ENCODE data around the gene HYDIN.
"Not testable (repeated sequence)": the region's sequence is repeated elsewhere in the genome, so short reads cannot be mapped to it uniquely, and the experiment has no call there.

Gene HYDIN

DNA sequence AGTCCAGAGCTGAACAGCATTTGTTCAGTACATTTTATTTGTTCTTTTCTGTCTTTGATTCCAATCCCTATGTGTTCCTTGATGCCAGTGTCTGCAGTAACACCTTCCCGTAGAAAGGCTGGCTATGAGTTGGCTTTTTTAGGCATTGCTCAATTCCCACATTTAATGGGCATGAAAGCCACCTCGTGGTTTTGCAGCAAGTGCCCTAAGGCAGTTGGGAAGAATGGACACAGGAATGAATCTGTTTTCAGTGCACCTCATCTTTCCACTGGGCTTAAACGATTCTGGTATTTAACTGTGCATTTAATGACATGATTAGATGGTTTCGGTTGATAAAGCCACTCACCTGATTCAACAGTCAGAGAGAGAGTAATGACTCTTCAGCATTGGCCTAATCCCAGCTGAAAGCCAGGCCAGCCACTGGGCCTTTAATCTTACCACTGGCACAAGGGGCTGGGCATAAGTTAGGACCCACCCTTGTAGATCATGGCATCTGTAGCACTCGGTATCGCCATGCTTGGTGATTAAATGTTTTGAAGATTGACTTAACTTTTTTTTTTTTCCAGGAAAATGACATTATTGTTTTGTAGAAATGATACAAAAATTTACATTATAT lies 211.3 kb downstream of the HYDIN start:
- not testable (repeated sequence) for DNase-seq (ENCODE audit: extremely low spot score, insufficient read length, low read depth); FAIRE-seq

DNA sequence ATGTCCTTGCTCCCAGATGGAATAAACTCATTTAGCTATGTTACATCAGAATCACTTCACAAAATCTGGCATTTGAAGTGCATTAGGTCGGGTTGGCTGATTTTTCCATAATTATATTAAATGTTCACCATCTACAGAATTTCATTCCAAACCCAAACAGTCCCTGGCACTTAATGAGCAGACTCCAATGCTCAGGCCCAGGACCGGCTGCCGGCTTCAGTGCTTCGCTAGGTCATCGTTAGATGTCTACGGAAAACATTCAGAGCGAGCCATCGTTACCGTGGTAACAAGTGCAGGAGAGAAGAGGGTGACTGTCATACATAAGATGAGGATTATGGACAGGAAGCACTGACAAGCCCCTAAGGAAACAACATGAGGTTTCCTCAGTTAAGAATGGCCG lies 215.1 kb downstream of the HYDIN start:
- DNase-seq (ENCODE audit: extremely low spot score, insufficient read length, low read depth); FAIRE-seq: not testable (repeated sequence)

DNA sequence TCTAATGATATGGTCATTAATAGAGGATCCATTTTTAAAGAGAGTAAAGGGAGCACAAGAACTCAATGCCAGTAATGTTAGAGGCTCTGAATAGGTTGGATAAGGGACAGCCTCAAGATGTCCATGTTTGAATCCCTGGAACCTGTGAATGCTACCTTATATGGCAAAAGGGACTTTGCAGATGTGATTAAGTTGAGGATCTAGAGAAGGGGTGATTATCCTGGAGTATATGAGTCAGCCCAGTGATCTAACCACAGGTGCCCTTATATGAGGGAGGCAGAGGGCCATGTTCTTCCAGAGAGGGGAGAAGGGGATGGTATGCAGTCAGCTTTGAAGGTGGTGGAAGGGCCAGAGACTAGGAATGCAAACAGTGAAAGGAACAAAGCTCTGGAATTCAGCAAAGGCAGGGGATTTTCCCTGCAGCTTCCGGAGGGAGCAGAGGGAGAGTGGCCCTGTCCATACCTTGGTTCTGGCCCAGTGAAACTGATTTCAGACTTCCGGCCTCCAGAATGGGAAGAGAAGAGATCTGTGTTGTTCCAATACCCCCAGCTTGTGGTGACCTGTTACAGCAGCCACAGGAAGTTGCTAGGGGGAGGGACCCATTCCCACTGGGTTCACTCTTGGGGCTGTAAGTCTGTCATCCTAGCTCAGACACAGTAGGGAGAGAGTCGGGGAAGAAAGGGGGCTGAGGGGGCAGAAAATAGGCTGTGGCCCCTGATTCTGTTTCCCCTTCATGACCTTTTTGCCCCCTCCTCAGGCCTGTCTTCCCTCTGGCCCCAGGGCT lies 220.9 kb downstream of the HYDIN start:
- FAIRE-seq; DNase-seq (ENCODE audit: extremely low spot score, insufficient read length, low read depth): not testable (repeated sequence)

DNA sequence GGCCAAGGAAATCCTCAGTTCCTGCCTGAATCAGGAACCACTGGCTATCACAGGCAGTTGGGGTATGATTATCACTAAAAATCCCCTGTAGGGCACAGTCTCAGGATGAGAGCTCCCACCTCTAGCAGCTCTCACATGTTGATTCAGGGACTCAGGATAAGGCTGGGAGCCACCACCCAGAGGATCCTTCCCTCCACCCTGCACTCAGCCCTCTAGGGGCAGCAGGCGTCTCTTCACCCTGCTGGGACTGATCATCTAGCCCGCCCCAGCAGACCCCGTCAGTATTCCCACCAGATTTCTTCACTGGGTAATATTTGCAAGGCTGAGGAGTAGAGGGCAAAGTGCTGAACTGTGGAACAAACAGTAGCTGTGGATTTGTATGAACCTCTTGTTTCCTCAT lies 224.0 kb downstream of the HYDIN start:
- not testable (repeated sequence) for FAIRE-seq; DNase-seq (ENCODE audit: extremely low spot score, insufficient read length, low read depth)

DNA sequence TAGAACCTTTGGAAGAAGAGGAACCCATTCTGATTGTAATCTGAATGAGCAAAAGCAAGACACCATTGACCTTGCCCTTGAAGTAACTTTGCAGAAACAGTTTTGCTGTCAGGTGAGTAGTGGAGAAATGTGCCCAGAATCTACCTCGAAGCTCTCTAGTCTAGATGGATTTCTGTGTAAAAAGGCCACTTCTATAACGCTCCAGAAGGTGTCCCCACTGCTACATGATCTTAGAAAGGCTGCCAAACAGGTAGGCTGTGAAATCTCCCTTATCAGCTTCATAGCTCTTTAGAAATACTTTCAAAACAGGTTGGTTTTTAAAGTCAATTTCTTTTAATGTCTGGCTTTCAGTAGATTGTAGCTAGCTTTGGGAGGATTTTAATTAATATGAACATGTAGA lies 230.8 kb downstream of the HYDIN start:
- FAIRE-seq; DNase-seq (ENCODE audit: extremely low spot score, insufficient read length, low read depth): not testable (repeated sequence)

DNA sequence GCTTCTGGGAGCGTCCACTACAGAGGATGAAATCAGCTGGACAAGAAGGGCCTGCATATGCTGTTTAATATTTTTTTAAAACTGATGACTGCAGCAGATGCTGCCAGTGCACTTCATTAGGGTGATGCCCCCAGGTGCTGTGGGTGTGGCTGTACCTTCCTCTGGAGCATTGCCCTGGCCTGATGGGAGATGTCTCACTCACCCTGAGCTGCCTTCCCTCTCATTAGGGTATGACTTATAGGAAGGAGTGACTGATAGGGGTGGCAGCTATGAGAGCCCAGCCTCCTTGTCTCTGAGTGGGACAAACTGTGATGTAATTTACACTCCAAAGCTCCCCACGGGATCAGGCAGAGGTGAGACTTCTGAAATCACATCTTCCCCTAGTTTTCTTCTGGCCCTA lies 234.7 kb downstream of the HYDIN start:
- not testable (repeated sequence) for DNase-seq (ENCODE audit: extremely low spot score, insufficient read length, low read depth); FAIRE-seq

DNA sequence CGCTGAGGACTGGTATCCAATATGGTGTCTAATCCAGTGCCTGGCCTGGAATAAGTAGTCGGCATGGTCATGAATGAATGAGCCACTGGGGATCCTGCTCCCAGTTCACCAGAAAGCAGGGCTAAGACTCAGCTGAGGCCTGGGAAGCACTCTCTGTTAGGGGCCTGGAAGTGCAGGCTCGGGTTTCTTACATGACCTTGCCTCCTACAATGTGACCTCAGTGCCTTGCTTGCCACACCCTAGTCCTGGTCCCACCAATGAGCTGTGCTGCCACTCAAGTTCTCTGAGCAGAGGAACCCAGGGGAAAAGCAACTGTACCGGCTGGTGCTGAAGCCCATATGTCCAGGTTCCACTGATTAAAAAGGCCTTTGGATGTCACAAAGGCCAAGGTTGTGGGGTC lies 238.0 kb downstream of the HYDIN start:
- not testable (repeated sequence) for DNase-seq (ENCODE audit: extremely low spot score, insufficient read length, low read depth); FAIRE-seq

DNA sequence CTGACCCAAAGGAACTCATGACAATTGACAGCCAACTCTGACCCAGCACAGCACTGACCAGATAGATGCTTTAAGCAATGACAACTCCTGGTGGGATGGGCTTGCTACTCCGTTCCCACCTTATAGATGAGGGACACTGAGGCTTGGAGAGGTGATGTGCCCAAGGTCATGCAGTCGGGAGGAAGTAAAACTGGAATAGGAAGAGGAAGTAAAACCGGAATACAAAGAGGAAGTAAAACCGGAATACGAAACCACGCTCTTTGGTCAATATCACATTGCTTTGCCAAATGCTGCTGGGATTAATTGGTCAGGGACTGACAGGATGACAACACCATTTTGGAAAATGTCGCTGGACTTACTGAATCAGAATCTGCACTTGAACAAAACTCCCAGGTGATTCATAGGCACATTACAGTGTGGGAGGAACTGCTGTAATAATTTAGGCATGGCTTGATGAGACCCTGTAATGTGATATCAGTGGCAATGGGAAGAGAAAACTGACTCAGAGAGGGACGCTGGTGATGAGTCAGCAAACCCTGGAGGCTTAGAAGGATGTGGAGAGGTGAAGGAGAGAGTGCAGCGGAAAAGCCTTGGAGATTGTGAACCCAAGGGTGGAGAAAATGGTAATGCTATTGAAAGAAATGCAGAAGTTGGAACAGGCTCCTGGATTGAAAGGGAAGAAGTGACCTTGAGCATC lies 243.4 kb downstream of the HYDIN start:
- DNase-seq (ENCODE audit: extremely low spot score, insufficient read length, low read depth); FAIRE-seq: not testable (repeated sequence)

DNA sequence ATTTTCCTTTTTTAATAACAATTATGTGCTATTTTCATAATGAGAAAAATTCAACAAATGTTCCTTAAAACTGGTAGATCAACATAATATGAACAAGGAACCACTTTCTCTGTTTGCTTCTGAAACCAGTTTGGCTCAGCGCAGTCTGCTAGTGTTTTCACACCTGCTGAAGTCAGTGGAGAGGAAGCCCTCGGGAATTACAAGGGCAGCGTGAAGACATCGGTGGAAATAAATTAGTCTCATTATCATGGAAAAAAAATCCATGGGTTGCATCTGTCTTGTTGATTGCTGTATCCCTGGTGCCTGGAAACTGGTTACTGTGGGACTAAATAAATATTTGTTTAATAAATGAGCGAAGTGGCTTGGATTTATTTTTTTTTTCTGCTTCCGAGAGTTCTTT lies 245.8 kb downstream of the HYDIN start:
- not testable (repeated sequence) for DNase-seq (ENCODE audit: extremely low spot score, insufficient read length, low read depth); FAIRE-seq

DNA sequence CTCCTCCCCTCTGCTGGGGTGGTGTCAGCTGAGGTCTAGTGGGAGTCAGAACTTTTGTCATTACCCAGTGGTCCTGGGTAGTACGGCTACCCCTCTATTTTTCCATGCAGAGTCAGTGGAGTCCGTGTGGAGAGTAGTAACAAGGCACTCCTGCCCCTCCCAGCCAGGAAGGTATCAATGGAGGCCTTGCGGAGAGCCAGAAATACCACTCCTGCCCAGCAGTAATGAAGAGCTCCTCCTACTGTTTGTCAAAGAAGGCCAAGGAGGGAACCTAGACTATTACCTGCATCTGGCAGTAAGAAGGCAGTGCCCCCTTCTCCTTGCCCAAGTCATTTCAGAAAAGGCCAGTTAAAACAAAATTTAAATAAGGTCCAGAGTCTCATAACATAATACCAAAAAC lies 262.2 kb downstream of the HYDIN start:
- FAIRE-seq; DNase-seq (ENCODE audit: extremely low spot score, insufficient read length, low read depth): not testable (repeated sequence)

DNA sequence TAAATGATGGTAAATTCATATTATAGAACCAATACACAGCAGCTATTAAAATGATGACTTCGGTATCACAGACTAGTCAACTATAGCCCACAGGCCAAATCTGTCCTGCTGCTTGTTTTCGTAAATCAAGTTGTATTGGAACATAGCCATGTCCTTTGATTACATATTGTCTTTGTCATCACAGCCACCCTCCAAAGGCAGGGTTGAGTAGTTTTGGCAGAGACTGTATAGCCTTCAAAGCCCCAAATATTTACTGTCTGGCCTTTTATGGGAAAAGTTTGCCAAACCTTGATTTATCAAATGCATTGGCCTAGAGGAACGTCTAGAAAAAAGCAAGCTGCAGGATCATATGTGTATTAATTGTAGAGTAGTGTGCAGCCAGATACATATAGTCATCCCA lies 270.4 kb downstream of the HYDIN start:
- DNase-seq (ENCODE audit: extremely low spot score, insufficient read length, low read depth); FAIRE-seq: not testable (repeated sequence)

DNA sequence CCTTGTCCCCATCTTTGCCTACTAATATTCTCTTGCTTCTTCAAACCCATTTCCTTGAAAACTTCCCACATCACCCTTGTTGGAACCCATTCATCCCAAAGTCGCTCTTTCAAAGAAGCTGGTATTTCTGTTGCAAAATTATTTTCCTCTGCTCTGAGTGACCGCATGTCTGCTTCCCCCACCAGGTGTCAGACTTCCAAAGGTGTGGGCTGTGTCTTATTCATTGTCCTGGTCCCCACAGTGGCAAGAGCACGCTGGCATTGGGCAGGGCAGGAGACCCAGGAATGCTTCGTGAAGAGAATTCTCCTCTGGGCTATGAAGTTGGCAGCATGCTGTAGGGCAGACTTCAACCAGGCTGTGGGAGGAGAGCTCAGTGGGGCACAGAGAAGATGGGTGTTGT lies 275.6 kb downstream of the HYDIN start:
- DNase-seq (ENCODE audit: extremely low spot score, insufficient read length, low read depth); FAIRE-seq: not testable (repeated sequence)

DNA sequence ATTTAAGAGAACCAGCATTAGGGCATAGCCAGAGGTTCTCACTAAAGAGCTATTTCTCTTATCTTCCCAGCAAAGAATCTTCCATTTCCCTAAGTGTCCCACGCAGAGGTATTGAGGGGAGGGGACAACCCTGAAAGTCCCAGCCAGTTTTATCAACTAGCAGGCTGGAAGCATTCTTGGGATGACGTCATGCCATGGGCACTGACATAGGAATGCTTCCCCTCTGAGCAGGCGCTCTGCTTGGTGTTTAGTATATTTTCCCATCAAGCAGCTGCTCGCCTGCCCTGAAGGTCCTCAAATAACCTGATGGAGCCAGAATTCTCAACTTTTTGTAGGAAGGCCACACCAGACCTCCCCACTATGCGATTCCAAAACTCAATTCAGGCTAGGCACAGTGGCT lies 276.7 kb downstream of the HYDIN start:
- not testable (repeated sequence) for FAIRE-seq; DNase-seq (ENCODE audit: extremely low spot score, insufficient read length, low read depth)

DNA sequence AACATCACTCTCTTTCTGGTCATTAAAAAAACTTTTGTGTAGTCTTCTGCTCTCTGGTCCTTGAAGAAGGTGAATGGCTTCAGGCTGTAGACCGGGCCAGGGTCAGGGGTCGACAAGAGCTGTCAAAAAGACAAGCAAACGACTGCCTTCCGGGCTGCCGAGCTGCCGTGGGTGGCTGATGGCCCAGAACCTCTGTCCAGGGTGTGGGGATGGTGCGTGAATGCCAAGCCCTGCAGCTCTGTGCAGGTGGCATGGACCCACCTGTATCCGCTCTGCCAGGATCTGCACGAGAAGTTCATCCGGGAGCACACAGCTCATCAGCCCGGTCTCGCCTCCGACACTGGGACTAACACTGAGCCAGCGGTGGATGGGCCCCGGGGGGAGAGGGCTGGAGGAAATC lies 287.0 kb downstream of the HYDIN start:
- not testable (repeated sequence) for FAIRE-seq; DNase-seq (ENCODE audit: extremely low spot score, insufficient read length, low read depth)

DNA sequence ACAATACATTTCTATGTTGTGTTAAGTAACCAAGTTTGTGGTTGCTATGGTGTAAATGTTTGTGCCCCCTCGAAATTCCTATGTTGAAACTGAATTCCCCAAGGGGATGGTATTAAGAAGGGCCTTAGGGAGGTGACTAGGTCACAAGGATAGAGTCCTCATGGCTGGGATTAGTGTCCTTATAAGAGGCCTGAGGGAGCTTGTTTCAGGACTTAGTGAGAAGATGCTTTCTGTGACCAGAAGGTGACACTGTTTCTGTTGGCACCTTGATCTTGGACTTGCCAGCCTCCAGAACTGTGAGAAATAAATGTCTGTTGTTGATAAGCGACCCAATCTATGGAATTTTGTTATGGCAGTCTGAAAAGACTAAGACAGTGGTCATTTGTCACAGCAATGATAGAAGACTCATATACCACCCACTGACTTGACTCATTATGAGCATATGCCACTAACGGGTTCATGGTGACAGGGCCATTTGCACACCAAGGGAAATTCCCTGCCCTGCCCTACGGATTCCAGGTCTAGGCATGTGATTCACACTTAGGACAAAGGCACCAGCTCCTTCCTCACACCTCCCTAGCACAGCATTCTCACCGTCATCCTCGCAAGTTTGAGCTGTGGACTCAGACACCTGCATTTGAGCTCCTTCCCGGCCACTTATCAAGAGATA lies 290.7 kb downstream of the HYDIN start:
- DNase-seq (ENCODE audit: extremely low spot score, insufficient read length, low read depth); FAIRE-seq: not testable (repeated sequence)

DNA sequence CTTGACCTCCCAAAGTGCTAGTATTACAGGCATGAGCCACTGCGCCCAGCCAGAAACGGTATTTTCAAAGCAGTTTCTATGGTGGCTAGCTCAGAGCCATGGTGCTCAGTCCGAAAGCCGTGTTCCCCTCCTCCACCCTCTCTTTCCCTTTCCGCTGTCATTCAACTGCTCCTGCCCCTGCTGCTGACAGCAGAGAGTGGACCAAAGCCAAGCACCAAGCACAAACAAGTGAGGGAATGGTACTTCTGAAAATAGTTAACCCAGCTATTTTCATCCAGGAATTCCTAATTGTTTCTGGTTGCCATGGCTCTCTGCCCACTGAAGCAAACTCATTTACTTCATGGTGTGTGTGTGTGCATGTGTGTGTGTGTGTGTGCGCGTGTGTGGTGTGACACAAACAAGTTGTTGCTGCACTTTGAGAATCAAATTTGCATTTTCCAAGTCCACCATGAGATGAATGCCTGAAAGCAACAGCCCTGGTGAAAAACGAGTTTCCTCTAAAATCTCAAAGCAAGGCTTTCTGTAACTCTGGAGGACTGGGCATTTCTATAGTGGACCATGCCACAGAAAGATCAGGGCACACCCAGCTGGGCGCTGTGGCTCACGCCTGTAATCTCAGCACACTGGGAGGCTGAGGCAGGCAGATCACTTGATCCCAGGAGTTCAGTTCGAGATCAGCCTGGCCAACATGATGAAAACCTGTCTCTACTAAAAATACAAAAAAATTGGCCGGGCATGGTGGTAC lies 293.6 kb downstream of the HYDIN start:
- FAIRE-seq; DNase-seq (ENCODE audit: extremely low spot score, insufficient read length, low read depth): not testable (repeated sequence)

DNA sequence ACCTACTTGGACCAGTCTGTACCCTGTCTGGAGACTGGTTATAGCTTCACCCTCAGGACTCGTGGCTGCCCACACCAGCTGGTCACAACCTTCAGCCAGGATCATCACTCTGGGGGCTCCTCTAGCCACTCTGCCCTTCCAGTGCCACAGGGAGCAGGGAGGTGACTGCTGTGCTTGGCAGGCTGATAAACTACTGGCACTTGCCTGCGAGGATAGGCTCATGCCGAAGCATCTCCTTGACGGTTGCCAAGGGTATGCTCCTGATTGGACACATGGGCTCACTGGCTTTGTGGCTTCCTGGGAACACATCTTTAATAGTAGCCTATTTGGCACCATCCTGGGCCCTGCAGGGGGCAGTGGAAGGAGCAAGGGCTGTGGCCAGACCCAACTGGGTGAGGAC lies 295.2 kb downstream of the HYDIN start:
- FAIRE-seq: not testable (repeated sequence)

DNA sequence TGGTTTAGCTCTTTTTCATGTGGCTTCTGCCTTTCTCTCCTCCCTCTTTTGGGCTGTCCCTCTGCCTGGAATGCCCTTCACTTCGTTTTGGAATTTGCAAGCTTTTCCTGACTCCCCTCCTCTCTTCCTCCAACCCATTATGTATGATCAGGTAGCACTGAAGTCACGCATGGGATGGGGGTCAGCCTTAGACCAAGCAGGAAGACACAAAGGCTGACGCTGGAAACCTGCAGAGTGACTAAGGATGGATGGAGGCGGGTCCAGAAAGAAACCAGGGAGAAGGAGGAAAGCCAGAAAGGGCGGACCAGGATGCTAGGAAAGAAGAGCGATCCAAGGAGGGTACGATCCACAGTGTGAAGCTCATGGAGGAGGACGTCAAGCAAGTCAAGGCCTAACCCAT lies 296.8 kb downstream of the HYDIN start:
- not testable (repeated sequence) for DNase-seq (ENCODE audit: extremely low spot score, insufficient read length, low read depth); FAIRE-seq

More for the DNA sequence above, 295.2 kb downstream of the HYDIN start:
- not testable (repeated sequence) for DNase-seq (ENCODE audit: extremely low spot score, insufficient read length, low read depth)

DNA sequence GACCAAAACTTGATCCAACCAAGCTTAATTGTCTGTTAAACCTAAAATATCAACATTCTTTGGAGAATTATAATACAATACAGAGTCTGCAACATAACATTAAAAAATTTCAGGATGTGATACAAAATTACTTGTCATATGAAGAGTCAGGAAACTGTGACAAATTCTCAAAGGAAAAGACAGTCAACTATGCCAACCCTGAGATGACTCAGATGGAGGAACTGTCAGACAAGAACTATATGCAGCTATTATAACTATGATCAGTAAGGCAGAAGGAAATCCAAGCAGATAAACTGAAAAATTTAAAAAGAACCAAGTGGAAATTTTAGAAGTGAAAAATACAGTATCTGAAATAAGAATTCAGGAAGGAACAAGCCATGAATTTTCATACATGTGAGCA lies 299.8 kb downstream of the HYDIN start:
- not testable (repeated sequence) for DNase-seq (ENCODE audit: extremely low spot score, insufficient read length, low read depth); FAIRE-seq

Data from GM18507 (cell line).